HepG2 (cell line): ENCODE measurements around the gene DNLZ. TPM values are rescaled to one million over a fixed set of nuclear protein-coding genes. Genes with fewer than 3 reads are reported as not detected.

Experiments used
- FOSL2 ChIP-seq: sonication (generic); formaldehyde crosslinking; IDR thresholded peaks from 2 replicates; pipeline ENCODE4 v1.4.0; 2020; ENCODE audit warnings: missing genetic modification reagents
- GABPA ChIP-seq, 2 experiments: IDR thresholded peaks; 2 replicates each; pipeline ENCODE4 v1.6.1; 2011 to 2016; ENCODE audit warnings: low read depth in 2 of 2, low read length in 1 of 2, missing biosample characterization in 1 of 2, missing genetic modification characterization in 1 of 2
- GTF2F1 ChIP-seq: fragments of 150-350 bp; IDR thresholded peaks from 2 replicates; pipeline ENCODE4 v1.6.1; 2014; ENCODE audit warnings: low read length
- RXRB ChIP-seq: IDR thresholded peaks from 2 replicates; pipeline ENCODE4 v1.6.1; 2016; ENCODE audit warnings: borderline replicate concordance, missing genetic modification reagents, missing compliant biosample characterization
- SALL2 ChIP-seq: sonication (generic); formaldehyde crosslinking; IDR thresholded peaks from 2 replicates; pipeline ENCODE4 v1.8.1; 2023; ENCODE audit warnings: mild to moderate bottlenecking, missing genetic modification reagents, inconsistent platforms
- SAP130 ChIP-seq: IDR thresholded peaks from 2 replicates; pipeline ENCODE4 v1.6.1; 2016; ENCODE audit warnings: low read depth
- SMC3 ChIP-seq: IDR thresholded peaks from 2 replicates; pipeline ENCODE4 v1.6.1; 2011; ENCODE audit warnings: low read length, improper control_type of control experiment
- STAG1 ChIP-seq: sonication (generic); formaldehyde crosslinking; IDR thresholded peaks from 2 replicates; pipeline ENCODE4 v1.4.0; 2020; ENCODE audit warnings: missing genetic modification reagents
- ZBTB8A ChIP-seq: sonication (generic); formaldehyde crosslinking; IDR thresholded peaks from 2 replicates; pipeline ENCODE4 v1.4.0; 2020; ENCODE audit warnings: mild to moderate bottlenecking, low read depth, missing genetic modification reagents, borderline replicate concordance
- ZNF530 ChIP-seq: sonication (generic); formaldehyde crosslinking; IDR thresholded peaks from 2 replicates; pipeline ENCODE4 v1.5.0; 2020; ENCODE audit warnings: low read depth, mild to moderate bottlenecking, missing genetic modification reagents
- ZNF550 ChIP-seq: sonication (generic); formaldehyde crosslinking; IDR thresholded peaks from 2 replicates; pipeline ENCODE4 v1.4.0; 2020; ENCODE audit warnings: mild to moderate bottlenecking, missing genetic modification reagents, borderline replicate concordance
- ZNF569 ChIP-seq: sonication (generic); formaldehyde crosslinking; IDR thresholded peaks from 2 replicates; pipeline ENCODE4 v1.5.0; 2020; ENCODE audit warnings: mild to moderate bottlenecking, missing genetic modification reagents, moderate library complexity, borderline replicate concordance
- polyA plus RNA-seq, 8 experiments: library from polyadenylated mRNA; depleted of rRNA in 3 of 8; stranded (reverse) in 7 of 8; unstranded in 1 of 8; fragments of >200 nt; fragmentation: Illumina TruSeq in 4 of 8; extraction: Trizol in 4 of 8; gene quantifications; 2 replicates each; pipeline versions ENCODE4 v1.2.1 to v1.2.3, GENCODE V29; 2011 to 2016; ENCODE audit warnings: low read depth in 4 of 8, missing spikeins in 1 of 8, mixed read lengths in 1 of 8; ENCODE audit not compliant: insufficient read depth in 1 of 8
- total RNA-seq, 5 experiments: library from RNA; depleted of rRNA; stranded (reverse); fragments of >200 nt; fragmentation: Illumina TruSeq; extraction: Trizol; gene quantifications; 2 replicates each; pipeline ENCODE4 v1.2.3, GENCODE V29; 2016; ENCODE audit warnings: low read depth in 1 of 5
- TF ChIP-seq, protein P1 (sequence below): sonication (generic); formaldehyde crosslinking; IDR thresholded peaks from 2 replicates; pipeline ENCODE4 v1.4.0; 2020; ENCODE audit warnings: missing genetic modification reagents, mild to moderate bottlenecking, borderline replicate concordance
- TF ChIP-seq, protein P2 (sequence below): IDR thresholded peaks from 2 replicates; pipeline ENCODE4 v1.6.1; 2012; ENCODE audit warnings: inconsistent platforms
- TF ChIP-seq, protein P3 (sequence below): sonication (generic); formaldehyde crosslinking; IDR thresholded peaks from 2 replicates; pipeline ENCODE4 v1.5.0; 2020; ENCODE audit warnings: mild to moderate bottlenecking, missing genetic modification reagents, moderate library complexity
- TF ChIP-seq, protein P4 (sequence below): IDR thresholded peaks from 2 replicates; pipeline ENCODE4 v1.4.0; 2020; ENCODE audit warnings: mild to moderate bottlenecking, missing genetic modification reagents
- TF ChIP-seq, protein P5 (sequence below): fragments of 450-650 bp; IDR thresholded peaks from 2 replicates; pipeline ENCODE4 v1.6.1; 2016

The DNLZ gene
- total and polyA plus RNA-seq, 2 of the 13 experiments (the other 11 are each of a cell fraction or from before 2014, with no cell fraction given) = 3.4 to 8.0 TPM

DNA sequence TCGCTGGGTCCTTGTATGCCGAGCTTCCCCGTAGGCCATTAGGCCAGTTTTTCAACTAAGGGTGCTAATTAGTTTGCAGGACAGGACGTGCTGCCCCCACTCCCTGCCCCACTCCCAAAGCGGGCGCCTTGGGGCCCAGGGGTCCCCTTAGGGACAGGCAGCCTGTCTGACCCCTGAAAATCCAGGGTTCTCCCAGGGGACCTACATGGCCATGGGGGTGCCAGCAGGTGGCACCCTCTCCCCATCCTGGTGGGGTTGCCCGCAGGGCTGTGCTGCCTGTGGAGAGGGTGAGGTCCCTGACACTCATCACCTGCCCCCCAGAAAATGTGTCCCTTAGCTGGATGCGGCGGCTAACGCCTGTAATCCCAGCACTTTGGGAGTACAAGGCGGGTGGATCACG is 51.1 kb downstream of the DNLZ start (continued):
- TF ChIP-seq, protein P1, sequence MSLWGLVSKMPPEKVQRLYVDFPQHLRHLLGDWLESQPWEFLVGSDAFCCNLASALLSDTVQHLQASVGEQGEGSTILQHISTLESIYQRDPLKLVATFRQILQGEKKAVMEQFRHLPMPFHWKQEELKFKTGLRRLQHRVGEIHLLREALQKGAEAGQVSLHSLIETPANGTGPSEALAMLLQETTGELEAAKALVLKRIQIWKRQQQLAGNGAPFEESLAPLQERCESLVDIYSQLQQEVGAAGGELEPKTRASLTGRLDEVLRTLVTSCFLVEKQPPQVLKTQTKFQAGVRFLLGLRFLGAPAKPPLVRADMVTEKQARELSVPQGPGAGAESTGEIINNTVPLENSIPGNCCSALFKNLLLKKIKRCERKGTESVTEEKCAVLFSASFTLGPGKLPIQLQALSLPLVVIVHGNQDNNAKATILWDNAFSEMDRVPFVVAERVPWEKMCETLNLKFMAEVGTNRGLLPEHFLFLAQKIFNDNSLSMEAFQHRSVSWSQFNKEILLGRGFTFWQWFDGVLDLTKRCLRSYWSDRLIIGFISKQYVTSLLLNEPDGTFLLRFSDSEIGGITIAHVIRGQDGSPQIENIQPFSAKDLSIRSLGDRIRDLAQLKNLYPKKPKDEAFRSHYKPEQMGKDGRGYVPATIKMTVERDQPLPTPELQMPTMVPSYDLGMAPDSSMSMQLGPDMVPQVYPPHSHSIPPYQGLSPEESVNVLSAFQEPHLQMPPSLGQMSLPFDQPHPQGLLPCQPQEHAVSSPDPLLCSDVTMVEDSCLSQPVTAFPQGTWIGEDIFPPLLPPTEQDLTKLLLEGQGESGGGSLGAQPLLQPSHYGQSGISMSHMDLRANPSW (CRISPR knock-in tag) = no peak
- no peak for TF ChIP-seq ZNF530 (CRISPR knock-in tag)
- peak; percentile 55; the same call in 1 of the 2 replicates for TF ChIP-seq SMC3
- TF ChIP-seq SAP130 (CRISPR knock-in tag) = peak; percentile 26; the same call in 1 of the 2 replicates
- TF ChIP-seq, protein P2, sequence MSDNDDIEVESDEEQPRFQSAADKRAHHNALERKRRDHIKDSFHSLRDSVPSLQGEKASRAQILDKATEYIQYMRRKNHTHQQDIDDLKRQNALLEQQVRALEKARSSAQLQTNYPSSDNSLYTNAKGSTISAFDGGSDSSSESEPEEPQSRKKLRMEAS = no peak
- TF ChIP-seq ZBTB8A (CRISPR knock-in tag) = no peak
- no peak for TF ChIP-seq GABPA (IDR thresholded peaks at IDR 0.05; ENCODE audit: low read depth, low read length)
- TF ChIP-seq GABPA (CRISPR knock-in tag; IDR thresholded peaks at IDR 0.05; ENCODE audit: low read depth) = peak; percentile 45; the same call in 1 of the 2 replicates
- TF ChIP-seq, protein P3, sequence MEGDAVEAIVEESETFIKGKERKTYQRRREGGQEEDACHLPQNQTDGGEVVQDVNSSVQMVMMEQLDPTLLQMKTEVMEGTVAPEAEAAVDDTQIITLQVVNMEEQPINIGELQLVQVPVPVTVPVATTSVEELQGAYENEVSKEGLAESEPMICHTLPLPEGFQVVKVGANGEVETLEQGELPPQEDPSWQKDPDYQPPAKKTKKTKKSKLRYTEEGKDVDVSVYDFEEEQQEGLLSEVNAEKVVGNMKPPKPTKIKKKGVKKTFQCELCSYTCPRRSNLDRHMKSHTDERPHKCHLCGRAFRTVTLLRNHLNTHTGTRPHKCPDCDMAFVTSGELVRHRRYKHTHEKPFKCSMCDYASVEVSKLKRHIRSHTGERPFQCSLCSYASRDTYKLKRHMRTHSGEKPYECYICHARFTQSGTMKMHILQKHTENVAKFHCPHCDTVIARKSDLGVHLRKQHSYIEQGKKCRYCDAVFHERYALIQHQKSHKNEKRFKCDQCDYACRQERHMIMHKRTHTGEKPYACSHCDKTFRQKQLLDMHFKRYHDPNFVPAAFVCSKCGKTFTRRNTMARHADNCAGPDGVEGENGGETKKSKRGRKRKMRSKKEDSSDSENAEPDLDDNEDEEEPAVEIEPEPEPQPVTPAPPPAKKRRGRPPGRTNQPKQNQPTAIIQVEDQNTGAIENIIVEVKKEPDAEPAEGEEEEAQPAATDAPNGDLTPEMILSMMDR (CRISPR knock-in tag) = peak; percentile 89
- TF ChIP-seq, protein P4, sequence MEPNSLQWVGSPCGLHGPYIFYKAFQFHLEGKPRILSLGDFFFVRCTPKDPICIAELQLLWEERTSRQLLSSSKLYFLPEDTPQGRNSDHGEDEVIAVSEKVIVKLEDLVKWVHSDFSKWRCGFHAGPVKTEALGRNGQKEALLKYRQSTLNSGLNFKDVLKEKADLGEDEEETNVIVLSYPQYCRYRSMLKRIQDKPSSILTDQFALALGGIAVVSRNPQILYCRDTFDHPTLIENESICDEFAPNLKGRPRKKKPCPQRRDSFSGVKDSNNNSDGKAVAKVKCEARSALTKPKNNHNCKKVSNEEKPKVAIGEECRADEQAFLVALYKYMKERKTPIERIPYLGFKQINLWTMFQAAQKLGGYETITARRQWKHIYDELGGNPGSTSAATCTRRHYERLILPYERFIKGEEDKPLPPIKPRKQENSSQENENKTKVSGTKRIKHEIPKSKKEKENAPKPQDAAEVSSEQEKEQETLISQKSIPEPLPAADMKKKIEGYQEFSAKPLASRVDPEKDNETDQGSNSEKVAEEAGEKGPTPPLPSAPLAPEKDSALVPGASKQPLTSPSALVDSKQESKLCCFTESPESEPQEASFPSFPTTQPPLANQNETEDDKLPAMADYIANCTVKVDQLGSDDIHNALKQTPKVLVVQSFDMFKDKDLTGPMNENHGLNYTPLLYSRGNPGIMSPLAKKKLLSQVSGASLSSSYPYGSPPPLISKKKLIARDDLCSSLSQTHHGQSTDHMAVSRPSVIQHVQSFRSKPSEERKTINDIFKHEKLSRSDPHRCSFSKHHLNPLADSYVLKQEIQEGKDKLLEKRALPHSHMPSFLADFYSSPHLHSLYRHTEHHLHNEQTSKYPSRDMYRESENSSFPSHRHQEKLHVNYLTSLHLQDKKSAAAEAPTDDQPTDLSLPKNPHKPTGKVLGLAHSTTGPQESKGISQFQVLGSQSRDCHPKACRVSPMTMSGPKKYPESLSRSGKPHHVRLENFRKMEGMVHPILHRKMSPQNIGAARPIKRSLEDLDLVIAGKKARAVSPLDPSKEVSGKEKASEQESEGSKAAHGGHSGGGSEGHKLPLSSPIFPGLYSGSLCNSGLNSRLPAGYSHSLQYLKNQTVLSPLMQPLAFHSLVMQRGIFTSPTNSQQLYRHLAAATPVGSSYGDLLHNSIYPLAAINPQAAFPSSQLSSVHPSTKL = no peak
- TF ChIP-seq STAG1 (CRISPR knock-in tag) = peak; percentile 84
- 0 out of 2 replicates have a peak, but pooled peaks have one; percentile 9 for TF ChIP-seq FOSL2
- peak; percentile 17; the same call in 1 of the 2 replicates for TF ChIP-seq RXRB (CRISPR knock-in tag)
- no peak for TF ChIP-seq ZNF550 (CRISPR knock-in tag)
- TF ChIP-seq, protein P5, sequence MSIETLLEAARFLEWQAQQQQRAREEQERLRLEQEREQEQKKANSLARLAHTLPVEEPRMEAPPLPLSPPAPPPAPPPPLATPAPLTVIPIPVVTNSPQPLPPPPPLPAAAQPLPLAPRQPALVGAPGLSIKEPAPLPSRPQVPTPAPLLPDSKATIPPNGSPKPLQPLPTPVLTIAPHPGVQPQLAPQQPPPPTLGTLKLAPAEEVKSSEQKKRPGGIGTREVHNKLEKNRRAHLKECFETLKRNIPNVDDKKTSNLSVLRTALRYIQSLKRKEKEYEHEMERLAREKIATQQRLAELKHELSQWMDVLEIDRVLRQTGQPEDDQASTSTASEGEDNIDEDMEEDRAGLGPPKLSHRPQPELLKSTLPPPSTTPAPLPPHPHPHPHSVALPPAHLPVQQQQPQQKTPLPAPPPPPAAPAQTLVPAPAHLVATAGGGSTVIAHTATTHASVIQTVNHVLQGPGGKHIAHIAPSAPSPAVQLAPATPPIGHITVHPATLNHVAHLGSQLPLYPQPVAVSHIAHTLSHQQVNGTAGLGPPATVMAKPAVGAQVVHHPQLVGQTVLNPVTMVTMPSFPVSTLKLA = no peak
- TF ChIP-seq SALL2 = no peak
- no peak for TF ChIP-seq GTF2F1
- TF ChIP-seq ZNF569 (CRISPR knock-in tag) = no peak
